Measurements from ENCODE around the gene TGFBRAP1. TPM values are rescaled to one million over a fixed set of nuclear protein-coding genes. Genes with fewer than 3 reads are reported as not detected.

TGFBRAP1 gene
- total and polyA plus RNA-seq, 7 donors = 4.8 to 24.6 (median 17.4) TPM

GRCh38 chr2:105377871-105378270 is 48.3 kb upstream of the TGFBRAP1 start:
- intact Hi-C loops (cut with DNase I) = loop anchor here (10.0 kb wide), 1 partner anchor 657 kb away; no protein-coding TSS in a partner anchor
- Histone ChIP-seq H3K4me1 (peaks cover 0 to 40% (median 24%) of the 10 kb centered on the region in 4 donors), H3K4me3 (no peak overlapping the region), H3K27ac (no peak overlapping the region), H3K9me3 (no peaks in the 10 kb centered on the region), H3K27me3 (no peaks in the 10 kb centered on the region), H3K36me3 (peaks cover 0 to 46% (median 3%) of the 10 kb centered on the region in 4 donors)
- no peak for DNase-seq
- WGBS, 2 donors = 87 to 93% methylated on average over 3 of the region's 3 CpGs
- TF ChIP-seq POLR2AphosphoS5 (IDR thresholded peaks at IDR 0.05) = no peak
- TF ChIP-seq, protein P1, sequence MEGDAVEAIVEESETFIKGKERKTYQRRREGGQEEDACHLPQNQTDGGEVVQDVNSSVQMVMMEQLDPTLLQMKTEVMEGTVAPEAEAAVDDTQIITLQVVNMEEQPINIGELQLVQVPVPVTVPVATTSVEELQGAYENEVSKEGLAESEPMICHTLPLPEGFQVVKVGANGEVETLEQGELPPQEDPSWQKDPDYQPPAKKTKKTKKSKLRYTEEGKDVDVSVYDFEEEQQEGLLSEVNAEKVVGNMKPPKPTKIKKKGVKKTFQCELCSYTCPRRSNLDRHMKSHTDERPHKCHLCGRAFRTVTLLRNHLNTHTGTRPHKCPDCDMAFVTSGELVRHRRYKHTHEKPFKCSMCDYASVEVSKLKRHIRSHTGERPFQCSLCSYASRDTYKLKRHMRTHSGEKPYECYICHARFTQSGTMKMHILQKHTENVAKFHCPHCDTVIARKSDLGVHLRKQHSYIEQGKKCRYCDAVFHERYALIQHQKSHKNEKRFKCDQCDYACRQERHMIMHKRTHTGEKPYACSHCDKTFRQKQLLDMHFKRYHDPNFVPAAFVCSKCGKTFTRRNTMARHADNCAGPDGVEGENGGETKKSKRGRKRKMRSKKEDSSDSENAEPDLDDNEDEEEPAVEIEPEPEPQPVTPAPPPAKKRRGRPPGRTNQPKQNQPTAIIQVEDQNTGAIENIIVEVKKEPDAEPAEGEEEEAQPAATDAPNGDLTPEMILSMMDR (IDR thresholded peaks at IDR 0.05) = no peak
- TF ChIP-seq EP300 (IDR thresholded peaks at IDR 0.05) = no peak
- no peak for TF ChIP-seq POLR2A (IDR thresholded peaks at IDR 0.05)

GRCh38 chr2:105376789-105377240 is 47.3 kb upstream of the TGFBRAP1 start:
- peaks cover 0 to 36% (median 3%) of the 10 kb centered on the region in 4 donors for H3K36me3 ChIP-seq
- no peak overlapping the region for H3K4me3 ChIP-seq
- 91 to 93% methylated on average over 5 of the region's 5 CpGs for WGBS, 2 donors
- TF ChIP-seq POLR2A (IDR thresholded peaks at IDR 0.05) = no peak
- TF ChIP-seq POLR2AphosphoS5 (IDR thresholded peaks at IDR 0.05) = no peak
- TF ChIP-seq, protein P1 (IDR thresholded peaks at IDR 0.05) = no peak
- no peak for TF ChIP-seq EP300 (IDR thresholded peaks at IDR 0.05)
- no peak for DNase-seq
- peaks cover 0 to 46% (median 25%) of the 10 kb centered on the region in 4 donors for H3K4me1 ChIP-seq
- H3K9me3 ChIP-seq = no peaks in the 10 kb centered on the region
- no peaks in the 10 kb centered on the region for H3K27me3 ChIP-seq
- intact Hi-C loops (cut with DNase I) = loop anchor here (10.0 kb wide), 1 partner anchor 658 kb away; no protein-coding TSS in a partner anchor
- peak overlapping the region in 1 of 4 donors; percentile 70 for H3K27ac ChIP-seq

DNA sequence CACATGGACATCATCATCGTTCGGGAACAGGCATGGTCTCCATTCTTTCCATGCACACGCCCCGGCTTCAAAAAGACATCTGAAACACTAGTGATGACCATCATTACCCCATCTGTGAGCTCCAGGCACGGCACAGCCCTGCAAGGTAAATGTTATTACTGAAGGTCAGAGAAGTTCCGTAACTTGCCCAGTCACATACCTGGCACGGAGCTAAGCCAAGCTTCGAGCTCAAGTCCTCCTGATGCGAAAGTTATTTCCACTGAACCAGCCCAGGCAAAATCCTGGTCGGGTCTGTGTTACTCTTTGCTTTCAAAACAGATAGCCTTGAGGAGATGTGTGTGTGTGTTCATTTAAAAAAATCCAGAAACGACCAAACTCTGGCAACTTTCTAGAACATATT is 46.5 kb upstream of the TGFBRAP1 start:
- Histone ChIP-seq H3K9me3 (no peaks in the 10 kb centered on the region), H3K4me3 (no peak overlapping the region), H3K36me3 (peaks cover 0 to 36% (median 2%) of the 10 kb centered on the region in 4 donors), H3K27ac (peak overlapping the region in 2 of 4 donors; percentile 26 to 70), H3K4me1 (peaks cover 0 to 43% (median 25%) of the 10 kb centered on the region in 4 donors), H3K27me3 (no peaks in the 10 kb centered on the region)
- no peak for DNase-seq
- TF ChIP-seq, protein P1 (IDR thresholded peaks at IDR 0.05) = no peak
- TF ChIP-seq POLR2A (IDR thresholded peaks at IDR 0.05) (no peak), EP300 (IDR thresholded peaks at IDR 0.05) (no peak), POLR2AphosphoS5 (IDR thresholded peaks at IDR 0.05) (no peak)
- intact Hi-C loops (cut with DNase I) = loop anchor here (10.0 kb wide), 1 partner anchor 659 kb away; no protein-coding TSS in a partner anchor
- WGBS, 2 donors = 92 to 94% methylated on average over 11 of the region's 11 CpGs

- Histone ChIP-seq H3K4me3 (no peak overlapping the region), H3K9me3 (no peaks in the 10 kb centered on the region), H3K27ac (peak overlapping the region in 3 of 4 donors; percentile 46 to 70 (median 57)), H3K27me3 (no peaks in the 10 kb centered on the region), H3K4me1 (peaks cover 0 to 40% (median 26%) of the 10 kb centered on the region in 4 donors), H3K36me3 (peaks cover 0 to 36% (median 2%) of the 10 kb centered on the region in 4 donors)
- intact Hi-C loops (cut with DNase I) = loop anchor here (10.0 kb wide), 1 partner anchor 660 kb away; no protein-coding TSS in a partner anchor
- 77 to 83% methylated on average over 15 of the region's 15 CpGs for WGBS, 2 donors
- no peak for DNase-seq
- TF ChIP-seq EP300 (IDR thresholded peaks at IDR 0.05) = peak in 1 of 4 donors; percentile 21
- peak in 2 of 4 donors; percentile 30 to 38 for TF ChIP-seq POLR2AphosphoS5 (IDR thresholded peaks at IDR 0.05)
- TF ChIP-seq, protein P1 (IDR thresholded peaks at IDR 0.05) = no peak
These were observed 45.5 kb upstream of the TGFBRAP1 start for GRCh38 chr2:105375001-105375561.
